Activated CD4-positive, alpha-beta T cell treated with anti-CD3 and anti-CD28 coated beads, Interleukin-2, amount 10 ng/mL, durations not matched to agents 7 days and 5 days (primary cell): Measurements from ENCODE around the gene HMOX1. TPM values are rescaled to one million over a fixed set of nuclear protein-coding genes. Genes with fewer than 3 reads are reported as not detected.
"Not testable (repeated sequence)": the region's sequence is repeated elsewhere in the genome, so short reads cannot be mapped to it uniquely, and the experiment has no call there.

Experiments
- CTCF ChIA-PET: fragments of 350-600 bp; sonication (Branson Sonifier 250); formaldehyde crosslinking; loops from one replicate; lab custom pipeline; 2021; ENCODE audit warnings: antibody characterized with exemption; lab: Charles Lee
- POLR2A ChIA-PET: fragments of 350-600 bp; sonication (Branson Sonifier 250); formaldehyde crosslinking; loops from one replicate; lab custom pipeline; 2021; ENCODE audit warnings: antibody characterized with exemption; lab: Charles Lee
- DNase-seq: peaks from one replicate; pipeline ENCODE4 v3.0.0-alpha.2; 2020
- H3K27ac Mint-ChIP-seq: one replicate; pipeline ENCODE4 v1.8.0; 2021; ENCODE audit warnings: mild to moderate bottlenecking, moderate library complexity, mixed read lengths
- H3K27me3 Mint-ChIP-seq: one replicate; pipeline ENCODE4 v1.8.0; 2021; ENCODE audit warnings: mixed read lengths
- H3K36me3 Mint-ChIP-seq: one replicate; pipeline ENCODE4 v1.8.0; 2021; ENCODE audit warnings: low read depth, mixed read lengths
- H3K4me1 Mint-ChIP-seq: one replicate; pipeline ENCODE4 v1.8.0; 2021; ENCODE audit warnings: mixed read lengths
- H3K4me3 Mint-ChIP-seq: one replicate; pipeline ENCODE4 v1.8.0; 2021; ENCODE audit warnings: mild to moderate bottlenecking, moderate library complexity, mixed read lengths
- H3K9me3 Mint-ChIP-seq: one replicate; pipeline ENCODE4 v1.8.0; 2021; ENCODE audit warnings: mixed read lengths
- total RNA-seq, 2 experiments: library from RNA; stranded (reverse); gene quantifications; one replicate each; pipeline ENCODE4 v1.2.3, GENCODE V29; 2021

Gene HMOX1
- total RNA-seq, 2 experiments from 2014 or later, result 0.31 to 0.32 TPM

GRCh38 chr22:35390933-35391332 lies 10.0 kb downstream of the HMOX1 start:
- Mint-ChIP-seq H3K9me3 (no peaks in the 10 kb centered on the region), H3K36me3 (no peaks in the 10 kb centered on the region), H3K4me3 (no peak overlapping the region), H3K27ac (no peak overlapping the region), H3K4me1 (no peaks in the 10 kb centered on the region), H3K27me3 (peaks cover 2% of the 10 kb centered on the region)
- ChIA-PET CTCF (interaction anchor here (0.7 to 0.8 kb wide), 2 partner anchors 26 to 559 kb away, joined by 4 to 5 read pairs; no protein-coding TSS in a partner anchor), POLR2A (no interaction called here)
- no peak for DNase-seq

- Mint-ChIP-seq H3K27ac (no peak overlapping the region), H3K27me3 (no peaks in the 10 kb centered on the region), H3K36me3 (no peaks in the 10 kb centered on the region), H3K9me3 (no peaks in the 10 kb centered on the region), H3K4me1 (no peaks in the 10 kb centered on the region), H3K4me3 (no peak overlapping the region)
- POLR2A ChIA-PET, result no interaction called here
- DNase-seq, result no peak
- CTCF ChIA-PET, result interaction anchor here (0.6 to 0.8 kb wide), 6 partner anchors 19 to 218 kb away, joined by 3 to 5 read pairs (median 4); no protein-coding TSS in a partner anchor
Observed at GRCh38 chr22:35392357-35392756, 11.5 kb downstream of the HMOX1 start.

GRCh38 chr22:35393116-35394010 lies 12.5 kb downstream of the HMOX1 start:
- ChIA-PET CTCF (interaction anchor here (0.6 to 0.7 kb wide), 2 partner anchors 158 to 488 kb away, joined by 3 to 4 read pairs; no protein-coding TSS in a partner anchor), POLR2A (no interaction called here)
- no peaks in the 10 kb centered on the region for H3K27me3 Mint-ChIP-seq
- no peaks in the 10 kb centered on the region for H3K36me3 Mint-ChIP-seq
- no peaks in the 10 kb centered on the region for H3K9me3 Mint-ChIP-seq
- no peak overlapping the region for H3K4me3 Mint-ChIP-seq
- no peak overlapping the region for H3K27ac Mint-ChIP-seq
- H3K4me1 Mint-ChIP-seq, result no peaks in the 10 kb centered on the region
- no peak for DNase-seq

DNA sequence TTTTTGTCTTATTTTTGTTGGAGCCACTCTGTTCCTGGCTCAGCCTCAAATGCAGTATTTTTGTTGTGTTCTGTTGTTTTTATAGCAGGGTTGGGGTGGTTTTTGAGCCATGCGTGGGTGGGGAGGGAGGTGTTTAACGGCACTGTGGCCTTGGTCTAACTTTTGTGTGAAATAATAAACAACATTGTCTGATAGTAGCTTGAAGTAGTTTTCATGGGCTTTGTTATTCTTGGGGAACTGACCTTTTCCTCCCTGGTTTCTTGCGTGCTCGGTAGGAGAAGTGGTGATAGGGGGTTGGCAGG lies 13.1 kb downstream of the HMOX1 start:
- peaks cover 2% of the 10 kb centered on the region for H3K9me3 Mint-ChIP-seq
- H3K27me3 Mint-ChIP-seq, result no peaks in the 10 kb centered on the region
- ChIA-PET CTCF (interaction anchor here (0.7 kb wide), 1 partner anchor 72 kb away, joined by 4 read pairs; no protein-coding TSS in a partner anchor), POLR2A (no interaction called here)
- no peak overlapping the region for H3K4me3 Mint-ChIP-seq
- DNase-seq, result no peak
- no peak overlapping the region for H3K27ac Mint-ChIP-seq
- peaks cover 3% of the 10 kb centered on the region for H3K4me1 Mint-ChIP-seq
- no peaks in the 10 kb centered on the region for H3K36me3 Mint-ChIP-seq

GRCh38 chr22:35394810-35395563 lies 14.1 kb downstream of the HMOX1 start:
- H3K27me3 Mint-ChIP-seq, result no peaks in the 10 kb centered on the region
- H3K4me1 Mint-ChIP-seq, result peaks cover 9% of the 10 kb centered on the region
- CTCF ChIA-PET, result interaction anchor here (0.7 kb wide), 1 partner anchor 73 kb away, joined by 4 read pairs; no protein-coding TSS in a partner anchor

GRCh38 chr22:35396622-35397021 lies 15.7 kb downstream of the HMOX1 start:
- POLR2A ChIA-PET, H3K4me3 Mint-ChIP-seq, DNase-seq, H3K9me3 Mint-ChIP-seq, H3K27me3 Mint-ChIP-seq, H3K27ac Mint-ChIP-seq: not testable (repeated sequence)
- Mint-ChIP-seq H3K4me1 (peaks cover 19% of the 10 kb centered on the region), H3K36me3 (peaks cover 14% of the 10 kb centered on the region)
- CTCF ChIA-PET, result interaction anchor here (0.6 kb wide), 1 partner anchor 24 kb away, joined by 3 read pairs; no protein-coding TSS in a partner anchor

More at GRCh38 chr22:35394810-35395563, 14.1 kb downstream of the HMOX1 start:
- Mint-ChIP-seq H3K9me3 (peaks cover 2% of the 10 kb centered on the region), H3K4me3 (no peak overlapping the region), H3K36me3 (peaks cover 3% of the 10 kb centered on the region), H3K27ac (no peak overlapping the region)
- no peak for DNase-seq
- POLR2A ChIA-PET, result no interaction called here

DNA sequence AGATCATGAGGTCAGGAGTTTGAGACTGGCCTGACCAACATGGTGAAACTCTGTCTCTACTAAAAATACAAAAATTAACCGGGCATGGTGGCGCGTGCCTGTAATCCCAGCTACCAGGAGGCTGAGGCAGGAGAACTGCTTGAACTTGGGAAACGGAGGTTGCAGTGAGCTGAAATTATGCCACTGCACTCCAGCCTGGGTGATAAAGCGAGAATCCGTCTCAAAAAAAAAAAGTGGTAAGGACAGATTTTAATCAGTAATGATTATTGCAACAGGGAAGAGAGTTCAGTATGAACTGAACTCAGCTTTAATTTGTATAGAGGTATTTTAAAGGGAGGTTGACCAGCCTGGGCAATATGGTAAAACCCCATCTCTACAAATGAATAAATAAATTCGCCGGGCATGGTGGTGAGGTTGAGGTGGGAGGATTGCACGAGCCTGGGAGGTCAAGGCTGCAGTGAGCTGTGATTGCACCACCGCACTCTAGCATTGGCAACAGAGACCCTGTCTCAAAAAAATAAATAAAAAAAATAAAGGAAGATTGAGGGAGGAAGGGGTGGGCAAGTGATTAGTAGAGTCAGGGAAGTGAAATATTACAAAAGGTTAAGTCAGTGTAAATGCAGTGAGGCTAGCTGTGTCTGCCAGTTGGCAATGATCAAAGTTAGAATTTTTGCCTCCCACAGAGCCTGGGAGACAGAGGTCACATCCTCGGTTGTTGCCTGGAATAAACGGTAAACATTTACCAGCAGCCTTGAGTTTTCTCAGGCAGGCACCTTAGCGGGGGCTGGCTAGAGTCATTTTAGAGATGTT lies 16.4 kb downstream of the HMOX1 start:
- H3K27me3 Mint-ChIP-seq, result no peaks in the 10 kb centered on the region

DNA sequence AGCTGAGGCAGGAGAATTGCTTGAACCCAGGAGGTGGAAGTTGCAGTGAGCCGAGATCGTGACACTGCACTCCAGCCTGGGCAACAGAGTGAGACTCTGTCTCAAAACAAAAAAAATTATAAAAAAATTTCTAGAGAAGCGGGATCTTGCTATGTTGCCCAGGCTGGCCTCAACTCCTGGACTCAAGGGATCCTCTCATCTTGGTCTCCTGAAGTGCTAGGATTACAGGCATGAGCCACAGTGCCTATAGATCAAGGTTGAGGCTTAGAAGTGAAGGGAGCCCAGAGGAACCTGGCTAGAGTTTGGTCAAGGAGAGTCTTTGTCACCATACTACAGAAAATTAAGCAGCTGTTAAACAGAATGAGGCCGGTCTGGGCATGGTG lies 17.7 kb downstream of the HMOX1 start:
- Mint-ChIP-seq H3K27ac (peak overlapping the region; percentile 99), H3K4me3 (peak overlapping the region; percentile 97), H3K4me1 (peaks cover 37% of the 10 kb centered on the region), H3K27me3 (no peaks in the 10 kb centered on the region), H3K36me3 (peaks cover 26% of the 10 kb centered on the region), H3K9me3 (peaks cover 2% of the 10 kb centered on the region)
- DNase-seq, result no peak
- POLR2A ChIA-PET, result no interaction called here
- CTCF ChIA-PET, result interaction anchor here (1.6 kb wide), 1 partner anchor 11 kb away, joined by 4 read pairs; no protein-coding TSS in a partner anchor

More for the DNA sequence above, 16.4 kb downstream of the HMOX1 start:
- H3K4me1 Mint-ChIP-seq, result peaks cover 26% of the 10 kb centered on the region
- H3K36me3 Mint-ChIP-seq, result peaks cover 20% of the 10 kb centered on the region
- H3K9me3 Mint-ChIP-seq, result peaks cover 2% of the 10 kb centered on the region
- POLR2A ChIA-PET, result no interaction called here
- H3K27ac Mint-ChIP-seq, result no peak overlapping the region
- H3K4me3 Mint-ChIP-seq, result no peak overlapping the region
- no peak for DNase-seq
- CTCF ChIA-PET, result interaction anchor here (0.6 to 1.0 kb wide), 2 partner anchors 20 to 363 kb away, joined by 3 read pairs; no protein-coding TSS in a partner anchor

DNA sequence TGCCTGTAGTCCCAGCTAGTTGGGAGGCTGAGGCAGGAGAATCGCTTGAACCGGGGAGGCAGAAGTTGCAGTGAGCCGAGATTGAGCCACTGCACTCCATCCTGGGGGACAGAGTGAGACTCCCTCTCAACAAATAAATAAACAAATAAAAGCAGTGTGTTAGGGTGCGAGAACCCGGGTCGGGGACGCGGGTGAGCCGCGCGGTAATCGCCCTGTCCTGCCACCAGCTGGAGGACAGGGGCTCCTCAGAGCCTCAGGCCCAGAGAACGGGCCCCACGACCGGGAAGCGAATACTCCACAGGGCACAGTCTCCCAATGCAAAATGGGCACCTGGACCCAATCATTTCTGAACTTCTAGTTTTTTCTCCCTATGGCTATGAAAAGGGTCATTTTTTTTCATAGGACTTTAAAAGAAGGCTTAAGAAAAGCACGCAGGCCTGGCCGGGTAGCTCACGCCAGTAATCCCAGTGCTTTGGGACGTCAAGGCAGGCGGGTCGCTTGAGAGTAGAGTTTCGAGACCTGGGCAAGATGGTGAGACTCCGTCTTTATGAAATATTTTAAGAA lies 18.3 kb downstream of the HMOX1 start:
- DNase-seq, result no peak
- Mint-ChIP-seq H3K4me1 (peaks cover 43% of the 10 kb centered on the region), H3K9me3 (peaks cover 2% of the 10 kb centered on the region), H3K27me3 (no peaks in the 10 kb centered on the region), H3K36me3 (peaks cover 29% of the 10 kb centered on the region), H3K27ac (peak overlapping the region; percentile 99), H3K4me3 (peak overlapping the region; percentile 97)
- ChIA-PET POLR2A (no interaction called here), CTCF (interaction anchor here (1.6 kb wide), 1 partner anchor 11 kb away, joined by 4 read pairs; no protein-coding TSS in a partner anchor)

- no peaks in the 10 kb centered on the region for H3K27me3 Mint-ChIP-seq
- ChIA-PET CTCF (interaction anchor here (1.6 kb wide), 1 partner anchor 10 kb away, joined by 4 read pairs; no protein-coding TSS in a partner anchor), POLR2A (no interaction called here)
- DNase-seq, result peak; percentile 99
- H3K9me3 Mint-ChIP-seq, result peaks cover 2% of the 10 kb centered on the region
- peaks cover 34% of the 10 kb centered on the region for H3K36me3 Mint-ChIP-seq
- H3K4me3 Mint-ChIP-seq, result peak within 1 kb of the TSS; percentile 97
- peaks cover 48% of the 10 kb centered on the region for H3K4me1 Mint-ChIP-seq
- peak within 1 kb of the TSS; percentile 99 for H3K27ac Mint-ChIP-seq
Observed at GRCh38 chr22:35399678-35400500, 19.0 kb downstream of the HMOX1 start, which contains the start of gene MCM5. TSS of gene MCM5 (plus strand) at chr22:35400140. CDS start at chr22:35400439, 299 bp downstream.

GRCh38 chr22:35400501-35400790 lies 19.6 kb downstream of the HMOX1 start:
- peaks cover 34% of the 10 kb centered on the region for H3K36me3 Mint-ChIP-seq
- peak; percentile 39 for DNase-seq
- peak overlapping the region; percentile 97 for H3K4me3 Mint-ChIP-seq
- H3K4me1 Mint-ChIP-seq, result peaks cover 48% of the 10 kb centered on the region
- peaks cover 2% of the 10 kb centered on the region for H3K9me3 Mint-ChIP-seq
- ChIA-PET CTCF (no interaction called here), POLR2A (no interaction called here)
- H3K27ac Mint-ChIP-seq, result peak overlapping the region; percentile 99
- H3K27me3 Mint-ChIP-seq, result no peaks in the 10 kb centered on the region
